PC-9 (cell line): ENCODE data around the gene SAFB2.

Experiments
- EZH2 ChIP-seq: fragments of 200-600 bp; sonication (generic); IDR thresholded peaks from 2 replicates; pipeline ENCODE4 v1.8.0; 2017; ENCODE audit warnings: antibody characterized with exemption, low read depth
- TF ChIP-seq, protein P1 (sequence below): fragments of 200-600 bp; sonication (generic); conservative IDR thresholded peaks from 2 replicates; pipeline ENCODE4 v1.6.1; 2017; ENCODE audit warnings: mixed run types, antibody characterized with exemption, mild to moderate bottlenecking, moderate library complexity

- TF ChIP-seq, protein P1, sequence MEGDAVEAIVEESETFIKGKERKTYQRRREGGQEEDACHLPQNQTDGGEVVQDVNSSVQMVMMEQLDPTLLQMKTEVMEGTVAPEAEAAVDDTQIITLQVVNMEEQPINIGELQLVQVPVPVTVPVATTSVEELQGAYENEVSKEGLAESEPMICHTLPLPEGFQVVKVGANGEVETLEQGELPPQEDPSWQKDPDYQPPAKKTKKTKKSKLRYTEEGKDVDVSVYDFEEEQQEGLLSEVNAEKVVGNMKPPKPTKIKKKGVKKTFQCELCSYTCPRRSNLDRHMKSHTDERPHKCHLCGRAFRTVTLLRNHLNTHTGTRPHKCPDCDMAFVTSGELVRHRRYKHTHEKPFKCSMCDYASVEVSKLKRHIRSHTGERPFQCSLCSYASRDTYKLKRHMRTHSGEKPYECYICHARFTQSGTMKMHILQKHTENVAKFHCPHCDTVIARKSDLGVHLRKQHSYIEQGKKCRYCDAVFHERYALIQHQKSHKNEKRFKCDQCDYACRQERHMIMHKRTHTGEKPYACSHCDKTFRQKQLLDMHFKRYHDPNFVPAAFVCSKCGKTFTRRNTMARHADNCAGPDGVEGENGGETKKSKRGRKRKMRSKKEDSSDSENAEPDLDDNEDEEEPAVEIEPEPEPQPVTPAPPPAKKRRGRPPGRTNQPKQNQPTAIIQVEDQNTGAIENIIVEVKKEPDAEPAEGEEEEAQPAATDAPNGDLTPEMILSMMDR = no peak
- no peak for TF ChIP-seq EZH2
Measured at GRCh38 chr19:5588906-5589676, 33.5 kb downstream of the SAFB2 start.
